Measurements from ENCODE around the gene EP400.

EP400 gene

DNA sequence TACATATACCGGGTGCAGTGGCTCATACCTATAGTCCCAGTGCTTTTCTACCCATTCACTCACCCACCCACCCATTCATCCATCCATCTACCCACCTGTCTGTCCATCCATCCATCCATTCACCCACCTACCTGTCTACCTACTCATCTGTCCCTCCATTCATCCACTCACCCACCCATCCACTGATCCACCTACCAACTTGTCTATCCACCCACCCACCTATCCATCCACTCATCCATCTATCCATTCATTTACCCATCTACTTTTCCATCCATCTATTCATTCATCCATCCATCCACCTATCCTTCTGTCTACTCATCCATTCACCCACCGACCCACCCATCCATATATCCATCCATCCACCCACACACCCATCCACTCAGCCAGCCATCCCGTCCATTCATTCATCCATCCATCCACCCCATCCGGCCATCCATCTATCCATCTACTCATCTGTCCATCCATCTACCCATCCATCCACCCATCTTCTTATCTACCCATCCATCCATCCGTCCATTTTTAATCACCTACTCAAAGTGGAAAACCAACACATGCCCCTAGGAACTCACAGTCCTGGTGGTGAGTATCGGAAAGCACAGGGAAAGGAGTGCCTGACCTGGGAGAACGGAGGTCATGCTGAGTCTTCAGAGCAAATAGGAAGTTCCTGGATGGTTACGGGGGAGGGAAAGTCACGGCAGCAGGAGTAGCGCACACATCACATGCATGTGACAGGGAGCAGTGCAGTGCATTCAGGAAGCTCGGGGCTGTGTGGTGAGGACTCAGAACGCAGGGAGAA is 174.4 kb downstream of the EP400 start:
- no peak for DNase-seq (ENCODE audit: low read depth in 2 of 2)
- no peak for TF ChIP-seq CTCF (IDR thresholded peaks at IDR 0.05; ENCODE audit: low read depth, low read length)
- H3K4me3 ChIP-seq (replicated peaks in 1 of 2; ENCODE audit: low read depth in 2 of 2, low read length in 2 of 2): no peak overlapping the region

- TF ChIP-seq CTCF (IDR thresholded peaks at IDR 0.05; ENCODE audit: low read depth, low read length): no peak
- no peak for DNase-seq (ENCODE audit: low read depth in 2 of 2)
- H3K4me3 ChIP-seq (replicated peaks in 1 of 2; ENCODE audit: low read depth in 2 of 2, low read length in 2 of 2): no peak overlapping the region
Measured at GRCh38 chr12:132124766-132125425, 175.2 kb downstream of the EP400 start.

GRCh38 chr12:132125736-132126135 is 176.0 kb downstream of the EP400 start:
- DNase-seq (ENCODE audit: low read depth in 2 of 2): no peak
- no peak overlapping the region for H3K4me3 ChIP-seq (replicated peaks in 1 of 2; ENCODE audit: low read depth in 2 of 2, low read length in 2 of 2)
- no peak for TF ChIP-seq CTCF (IDR thresholded peaks at IDR 0.05; ENCODE audit: low read depth, low read length)

GRCh38 chr12:132127041-132127440 is 177.3 kb downstream of the EP400 start:
- TF ChIP-seq CTCF (IDR thresholded peaks at IDR 0.05; ENCODE audit: low read depth, low read length): no peak
- no peak overlapping the region for H3K4me3 ChIP-seq (replicated peaks in 1 of 2; ENCODE audit: low read depth in 2 of 2, low read length in 2 of 2)
- no peak for DNase-seq (ENCODE audit: low read depth in 2 of 2)

- no peak for DNase-seq (ENCODE audit: low read depth in 2 of 2)
- TF ChIP-seq CTCF (IDR thresholded peaks at IDR 0.05; ENCODE audit: low read depth, low read length): no peak
- no peak overlapping the region for H3K4me3 ChIP-seq (replicated peaks in 1 of 2; ENCODE audit: low read depth in 2 of 2, low read length in 2 of 2)
Measured at GRCh38 chr12:132129007-132129406, 179.3 kb downstream of the EP400 start.

- no peak for DNase-seq (ENCODE audit: low read depth in 2 of 2)
- H3K4me3 ChIP-seq (replicated peaks in 1 of 2; ENCODE audit: low read depth in 2 of 2, low read length in 2 of 2): no peak overlapping the region
- TF ChIP-seq CTCF (IDR thresholded peaks at IDR 0.05; ENCODE audit: low read depth, low read length): no peak
Measured at GRCh38 chr12:132130690-132131089, 180.9 kb downstream of the EP400 start.
